HepG2 (cell line): ENCODE data around the gene HLF. TPM values are rescaled to one million over a fixed set of nuclear protein-coding genes. Genes with fewer than 3 reads are reported as not detected.

Source experiments
- FOXJ3 ChIP-seq: sonication (generic); formaldehyde crosslinking; IDR thresholded peaks from 2 replicates; pipeline ENCODE4 v1.4.0; 2020; ENCODE audit warnings: missing genetic modification reagents, mild to moderate bottlenecking, borderline replicate concordance
- GTF3A ChIP-seq: sonication (generic); formaldehyde crosslinking; conservative IDR thresholded peaks from 2 replicates; pipeline ENCODE4 v1.4.0; 2020; ENCODE audit warnings: mild to moderate bottlenecking, missing genetic modification reagents
- MXD4 ChIP-seq: IDR thresholded peaks from 2 replicates; pipeline ENCODE4 v1.6.1; 2016; ENCODE audit warnings: mild to moderate bottlenecking, missing biosample characterization, missing genetic modification reagents
- PITX1 ChIP-seq: sonication (generic); formaldehyde crosslinking; IDR thresholded peaks from 2 replicates; pipeline ENCODE4 v1.5.1; 2020; ENCODE audit warnings: mild to moderate bottlenecking, missing genetic modification reagents
- POLR2AphosphoS2 ChIP-seq: IDR thresholded peaks from 2 replicates; pipeline ENCODE4 v1.6.1; 2011; ENCODE audit warnings: low read depth, low read length, improper control_type of control experiment
- RBAK ChIP-seq: sonication (generic); formaldehyde crosslinking; IDR thresholded peaks from 2 replicates; pipeline ENCODE4 v1.5.1; 2020; ENCODE audit warnings: mild to moderate bottlenecking, missing genetic modification reagents
- SNAPC5 ChIP-seq: sonication (generic); formaldehyde crosslinking; IDR thresholded peaks from 2 replicates; pipeline ENCODE4 v1.8.1; 2023; ENCODE audit warnings: mild to moderate bottlenecking, missing genetic modification reagents, borderline replicate concordance
- SUZ12 ChIP-seq: fragments of 150-350 bp; IDR thresholded peaks from 2 replicates; pipeline ENCODE4 v1.6.1; 2014; ENCODE audit warnings: low read depth, low read length
- TEAD2 ChIP-seq: sonication (generic); formaldehyde crosslinking; IDR thresholded peaks from 2 replicates; pipeline ENCODE4 v1.9.0; 2021; ENCODE audit warnings: missing genetic modification reagents
- TFDP2 ChIP-seq: sonication (generic); formaldehyde crosslinking; IDR thresholded peaks from 2 replicates; pipeline ENCODE4 v1.4.0; 2020; ENCODE audit warnings: missing genetic modification reagents
- ZBTB25 ChIP-seq: IDR thresholded peaks from 2 replicates; pipeline ENCODE4 v1.6.1; 2018; ENCODE audit warnings: missing genetic modification reagents
- ZBTB33 ChIP-seq: sonication (generic); formaldehyde crosslinking; IDR thresholded peaks from 2 replicates; pipeline ENCODE4 v1.4.0; 2020; ENCODE audit warnings: missing genetic modification reagents
- ZBTB44 ChIP-seq: sonication (generic); formaldehyde crosslinking; IDR thresholded peaks from 2 replicates; pipeline ENCODE4 v1.4.0; 2020; ENCODE audit warnings: missing genetic modification reagents
- ZFP90 ChIP-seq: sonication (generic); formaldehyde crosslinking; IDR thresholded peaks from 2 replicates; pipeline ENCODE4 v1.8.0; 2022; ENCODE audit warnings: missing genetic modification reagents, mild to moderate bottlenecking, inconsistent platforms, borderline replicate concordance
- ZNF18 ChIP-seq: sonication (generic); formaldehyde crosslinking; IDR thresholded peaks from 2 replicates; pipeline ENCODE4 v1.8.0; 2022; ENCODE audit warnings: mild to moderate bottlenecking, missing genetic modification reagents; ENCODE audit not compliant: insufficient replicate concordance
- ZNF280D ChIP-seq: sonication (generic); formaldehyde crosslinking; IDR thresholded peaks from 2 replicates; pipeline ENCODE4 v1.5.1; 2020; ENCODE audit warnings: mild to moderate bottlenecking, missing genetic modification reagents
- ZNF766 ChIP-seq: sonication (generic); formaldehyde crosslinking; IDR thresholded peaks from 2 replicates; pipeline ENCODE4 v1.5.0; 2020; ENCODE audit warnings: missing genetic modification reagents, borderline replicate concordance
- ZSCAN21 ChIP-seq: sonication (generic); formaldehyde crosslinking; IDR thresholded peaks from 2 replicates; pipeline ENCODE4 v1.8.0; 2022; ENCODE audit warnings: mild to moderate bottlenecking, missing genetic modification reagents, moderate library complexity, borderline replicate concordance
- polyA plus RNA-seq, 8 experiments: library from polyadenylated mRNA; depleted of rRNA in 3 of 8; stranded (reverse) in 7 of 8; unstranded in 1 of 8; fragments of >200 nt; fragmentation: Illumina TruSeq in 4 of 8; extraction: Trizol in 4 of 8; gene quantifications; 2 replicates each; pipeline versions ENCODE4 v1.2.1 to v1.2.3, GENCODE V29; 2011 to 2016; ENCODE audit warnings: low read depth in 4 of 8, missing spikeins in 1 of 8, mixed read lengths in 1 of 8; ENCODE audit not compliant: insufficient read depth in 1 of 8
- total RNA-seq, 5 experiments: library from RNA; depleted of rRNA; stranded (reverse); fragments of >200 nt; fragmentation: Illumina TruSeq; extraction: Trizol; gene quantifications; 2 replicates each; pipeline ENCODE4 v1.2.3, GENCODE V29; 2016; ENCODE audit warnings: low read depth in 1 of 5

Gene HLF
- total and polyA plus RNA-seq, 2 of the 13 experiments (the other 11 are each of a cell fraction or from before 2014, with no cell fraction given), result 202 to 346 TPM

GRCh38 chr17:55284944-55285339 is 20.2 kb downstream of the HLF start (continued):
- TF ChIP-seq MXD4 (CRISPR knock-in tag) (no peak), TEAD2 (no peak), ZSCAN21 (no peak; the same call in 1 of the 2 replicates), FOXJ3 (no peak), SUZ12 (no peak), ZFP90 (CRISPR knock-in tag) (peak; percentile 69; the same call in 1 of the 2 replicates), ZNF766 (CRISPR knock-in tag) (peak; percentile 65; the same call in 1 of the 2 replicates), RBAK (CRISPR knock-in tag) (no peak), POLR2AphosphoS2 (no peak), TFDP2 (CRISPR knock-in tag) (no peak), ZBTB25 (CRISPR knock-in tag) (no peak), PITX1 (CRISPR knock-in tag) (no peak; the same call in 1 of the 2 replicates), ZNF18 (no peak), ZBTB44 (CRISPR knock-in tag) (no peak), ZNF280D (CRISPR knock-in tag) (no peak), GTF3A (CRISPR knock-in tag) (peak; percentile 35; the same call in 1 of the 2 replicates), SNAPC5 (CRISPR knock-in tag) (no peak; the same call in 1 of the 2 replicates), ZBTB33 (CRISPR knock-in tag) (no peak)
